Measurements from ENCODE around the gene AHSP. TPM values are rescaled to one million over a fixed set of nuclear protein-coding genes. Genes with fewer than 3 reads are reported as not detected.
"Not testable (repeated sequence)": the region's sequence is repeated elsewhere in the genome, so short reads cannot be mapped to it uniquely, and the experiment has no call there.

Gene AHSP
- total and polyA plus RNA-seq, 9 donors, result not detected

DNA sequence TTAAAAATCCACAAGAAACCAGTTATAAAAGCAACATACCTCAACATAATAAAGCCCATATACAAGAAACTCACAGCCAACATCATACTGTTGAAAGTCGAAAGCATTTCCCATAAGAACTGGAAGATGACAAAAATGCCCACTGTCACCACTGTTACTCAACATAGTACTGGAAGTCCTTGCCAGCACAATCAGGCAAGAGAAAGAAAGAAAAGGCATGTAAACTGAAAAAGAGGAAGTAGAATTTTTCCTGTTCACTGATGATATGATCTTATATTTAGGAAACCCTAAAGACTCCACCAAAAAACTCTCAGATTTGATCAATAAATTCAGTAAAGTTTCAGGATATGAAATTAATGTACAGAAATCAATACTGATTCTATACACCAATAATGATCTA, 45.1 kb downstream of the AHSP start:
- 62 to 79% (median 69%) methylated on average over 1 of the region's 1 CpG for WGBS, 3 donors
- TF ChIP-seq POLR2A (IDR thresholded peaks at IDR 0.05) (no peak), EP300 (IDR thresholded peaks at IDR 0.05) (no peak), CTCF (IDR thresholded peaks at IDR 0.05) (no peak)
- intact Hi-C loops (cut with DNase I), result no loop called here

GRCh38 chr16:31574159-31574558, 46.5 kb downstream of the AHSP start:
- H3K36me3 ChIP-seq; H3K4me1 ChIP-seq (ENCODE audit: insufficient read depth); H3K9me3 ChIP-seq; DNase-seq; intact Hi-C loops (cut with DNase I); H3K27me3 ChIP-seq; H3K4me3 ChIP-seq; H3K27ac ChIP-seq: not testable (repeated sequence)
- 13 to 32% (median 17%) methylated on average over 1 of the region's 1 CpG for WGBS, 3 donors

More for the DNA sequence above, 45.1 kb downstream of the AHSP start:
- H3K36me3 ChIP-seq, result no peaks in the 10 kb centered on the region
- no peak overlapping the region for H3K4me3 ChIP-seq
- peaks cover 0 to 5% of the 10 kb centered on the region in 2 donors for H3K9me3 ChIP-seq
- no peak for DNase-seq
- H3K27me3 ChIP-seq, result no peaks in the 10 kb centered on the region
- no peak overlapping the region for H3K27ac ChIP-seq
- no peaks in the 10 kb centered on the region for H3K4me1 ChIP-seq (ENCODE audit: insufficient read depth)

DNA sequence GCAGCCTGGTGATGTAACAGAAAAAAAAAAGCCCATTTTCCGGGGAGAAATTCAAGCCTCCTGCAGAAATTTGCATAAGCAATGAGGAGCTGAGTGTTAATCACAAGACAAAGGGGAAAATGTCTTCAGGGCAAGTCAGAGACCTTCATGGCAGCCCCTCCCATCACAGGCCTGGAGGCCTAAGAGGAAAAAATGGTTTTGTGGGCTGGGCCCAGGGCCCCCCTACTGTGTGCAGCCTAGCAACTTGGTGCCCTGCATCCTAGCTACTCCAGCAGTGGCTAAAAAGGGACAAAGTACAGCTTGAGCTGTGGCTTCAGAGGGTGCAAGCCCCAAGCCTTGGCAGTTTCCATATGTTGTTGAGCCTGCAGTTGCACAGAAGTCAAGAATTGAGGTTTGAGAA, 49.7 kb downstream of the AHSP start:
- Histone ChIP-seq H3K4me3 (no peak overlapping the region), H3K27me3 (no peaks in the 10 kb centered on the region), H3K27ac (no peak overlapping the region), H3K4me1 (ENCODE audit: insufficient read depth) (no peaks in the 10 kb centered on the region), H3K36me3 (no peaks in the 10 kb centered on the region), H3K9me3 (peaks cover 0 to 9% of the 10 kb centered on the region in 2 donors)
- TF ChIP-seq POLR2A (IDR thresholded peaks at IDR 0.05) (no peak), EP300 (IDR thresholded peaks at IDR 0.05) (no peak), CTCF (IDR thresholded peaks at IDR 0.05) (no peak)
- intact Hi-C loops (cut with DNase I), result no loop called here
- DNase-seq, result no peak
- WGBS, 3 donors, result 59 to 86% (median 64%) methylated on average over 1 of the region's 1 CpG

Other genes with a start within 250 kb of the AHSP start
- gene ITGAX, start 172.7 kb upstream of the AHSP start, total RNA-seq, result 10 to 100 TPM in 1 of 7 donors, 1 to 10 TPM in 5, under 1 TPM in 1; 0.83 to 13.9 (median 2.0) TPM
- gene ITGAX, start 172.7 kb upstream of the AHSP start, polyA plus RNA-seq, result 1 to 10 TPM in 1 of 2 donors, under 1 TPM in 1; 0.56 to 3.5 TPM
- under 1 TPM in 2 of 7 donors, not detected in 5; 0.10 to 0.15 TPM for gene ITGAD, start 134.6 kb upstream of the AHSP start, total RNA-seq
- gene ITGAD, start 134.6 kb upstream of the AHSP start, polyA plus RNA-seq, result 1 to 10 TPM in 1 of 2 donors, under 1 TPM in 1; 0.05 to 2.7 TPM
- gene COX6A2, start 99.5 kb upstream of the AHSP start, total RNA-seq, result not detected
- 1 to 10 TPM in 1 of 2 donors, not detected in 1; 1.2 TPM for gene COX6A2, start 99.5 kb upstream of the AHSP start, polyA plus RNA-seq
- gene ZNF843, start 85.1 kb upstream of the AHSP start, total RNA-seq, result 1 to 10 TPM; 2.1 to 5.0 (median 4.2) TPM
- gene ZNF843, start 85.1 kb upstream of the AHSP start, polyA plus RNA-seq, result 1 to 10 TPM; 2.2 to 2.8 TPM
- 10 to 100 TPM in 5 of 7 donors, 1 to 10 TPM in 2; 8.1 to 16.1 (median 11.0) TPM for gene ARMC5, start 68.4 kb upstream of the AHSP start, total RNA-seq
- 10 to 100 TPM in 1 of 2 donors, 1 to 10 TPM in 1; 2.2 to 11.4 TPM for gene ARMC5, start 68.4 kb upstream of the AHSP start, polyA plus RNA-seq
- 100 to 1,000 TPM in 5 of 7 donors, 10 to 100 TPM in 2; 38.0 to 216 (median 156) TPM for gene TGFB1I1, start 55.7 kb upstream of the AHSP start, total RNA-seq
- 10 to 100 TPM; 78.5 to 82.2 TPM for gene TGFB1I1, start 55.7 kb upstream of the AHSP start, polyA plus RNA-seq
- under 1 TPM; 0.13 to 0.81 (median 0.38) TPM for gene SLC5A2, start 44.8 kb upstream of the AHSP start, total RNA-seq
- 1 to 10 TPM in 1 of 2 donors, not detected in 1; 1.7 TPM for gene SLC5A2, start 44.8 kb upstream of the AHSP start, polyA plus RNA-seq
- gene RUSF1, start 19.5 kb upstream of the AHSP start, total RNA-seq, result 10 to 100 TPM; 59.0 to 98.4 (median 91.2) TPM
- gene RUSF1, start 19.5 kb upstream of the AHSP start, polyA plus RNA-seq, result 10 to 100 TPM; 39.8 to 91.9 TPM

Data from ovary (tissue), 9 donors.